IPS-18a (cell line): ENCODE data around the gene RPS6KA2.

Source experiments
- H3K27ac ChIP-seq: one replicate; pipeline ENCODE4 v1.5.1; 2013; ENCODE audit warnings: low read length
- H3K27me3 ChIP-seq: one replicate; pipeline ENCODE4 v1.6.1; 2013; ENCODE audit warnings: mild to moderate bottlenecking, low read length; ENCODE audit not compliant: control insufficient read depth, insufficient read depth
- H3K36me3 ChIP-seq: one replicate; pipeline ENCODE4 v1.6.1; 2013; ENCODE audit warnings: low read depth, low read length; ENCODE audit not compliant: control insufficient read depth
- H3K4me1 ChIP-seq: one replicate; pipeline ENCODE4 v1.6.1; 2013; ENCODE audit warnings: low read depth, low read length; ENCODE audit not compliant: control insufficient read depth
- H3K4me3 ChIP-seq: one replicate; pipeline ENCODE4 v1.5.1; 2013; ENCODE audit warnings: low read length
- H3K9ac ChIP-seq: one replicate; pipeline ENCODE4 v1.6.1; 2013; ENCODE audit warnings: mild to moderate bottlenecking, low read length, moderate library complexity
- H3K9me3 ChIP-seq: one replicate; pipeline ENCODE4 v1.6.1; 2013; ENCODE audit warnings: low read depth, low read length; ENCODE audit not compliant: control insufficient read depth

RPS6KA2 gene

GRCh38 chr6:166608774-166609173 lies 18.3 kb downstream of the RPS6KA2 start:
- Histone ChIP-seq H3K9me3 (no peaks in the 10 kb centered on the region), H3K36me3 (no peaks in the 10 kb centered on the region), H3K4me3 (no peak overlapping the region), H3K27ac (no peak overlapping the region), H3K9ac (no peak overlapping the region), H3K27me3 (no peaks in the 10 kb centered on the region), H3K4me1 (peaks cover 8% of the 10 kb centered on the region)

DNA sequence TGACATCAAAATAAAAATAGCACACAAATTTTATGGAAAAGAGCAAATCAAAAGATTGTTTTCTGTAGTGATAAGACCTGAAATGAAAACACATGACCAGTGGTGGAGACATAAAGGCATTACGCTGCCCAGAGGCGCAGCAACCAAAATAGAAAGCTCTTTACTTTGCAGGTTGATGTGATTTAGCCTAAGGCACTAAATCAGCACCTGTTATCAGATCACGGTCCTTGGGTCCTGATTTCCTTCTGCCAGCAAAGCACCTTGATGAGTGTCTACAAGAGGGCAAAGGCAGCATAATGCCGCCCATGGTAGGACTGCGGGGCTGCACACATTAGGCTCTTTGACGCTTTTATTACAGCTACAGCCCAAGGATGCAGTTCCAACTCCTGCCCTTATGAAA lies 21.3 kb downstream of the RPS6KA2 start:
- H3K27me3 ChIP-seq, result no peaks in the 10 kb centered on the region
- no peaks in the 10 kb centered on the region for H3K9me3 ChIP-seq
- no peak overlapping the region for H3K27ac ChIP-seq
- no peak overlapping the region for H3K4me3 ChIP-seq
- H3K9ac ChIP-seq, result no peak overlapping the region
- H3K36me3 ChIP-seq, result no peaks in the 10 kb centered on the region
- H3K4me1 ChIP-seq, result peaks cover 8% of the 10 kb centered on the region

DNA sequence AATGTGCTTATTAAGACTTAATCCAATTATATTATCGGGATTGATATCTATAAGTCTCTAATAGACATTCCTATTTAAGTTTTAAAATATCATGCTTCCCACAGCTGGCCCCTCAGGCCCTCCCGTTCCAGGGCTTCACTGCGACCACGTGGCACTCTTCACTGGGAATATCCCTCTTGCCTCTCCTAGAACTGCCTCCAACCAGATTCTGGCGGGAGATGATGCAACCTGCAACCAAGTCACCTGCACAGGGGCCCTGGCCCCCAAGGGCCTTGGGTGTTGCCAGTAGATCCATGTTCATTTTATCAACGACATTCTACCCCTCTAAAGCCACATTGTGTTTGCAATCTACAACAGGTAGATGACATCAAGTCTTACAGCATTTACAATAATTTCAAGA lies 22.1 kb downstream of the RPS6KA2 start:
- Histone ChIP-seq H3K4me1 (peaks cover 2% of the 10 kb centered on the region), H3K9me3 (no peaks in the 10 kb centered on the region), H3K27me3 (no peaks in the 10 kb centered on the region), H3K36me3 (no peaks in the 10 kb centered on the region), H3K4me3 (no peak overlapping the region), H3K27ac (no peak overlapping the region), H3K9ac (no peak overlapping the region)

GRCh38 chr6:166604328-166604727 lies 22.7 kb downstream of the RPS6KA2 start:
- Histone ChIP-seq H3K27ac (no peak overlapping the region), H3K36me3 (no peaks in the 10 kb centered on the region), H3K9ac (no peak overlapping the region), H3K27me3 (no peaks in the 10 kb centered on the region), H3K4me3 (no peak overlapping the region), H3K9me3 (no peaks in the 10 kb centered on the region), H3K4me1 (no peaks in the 10 kb centered on the region)

- no peak overlapping the region for H3K27ac ChIP-seq
- no peak overlapping the region for H3K9ac ChIP-seq
- H3K9me3 ChIP-seq, result no peaks in the 10 kb centered on the region
- H3K4me3 ChIP-seq, result no peak overlapping the region
- H3K27me3 ChIP-seq, result no peaks in the 10 kb centered on the region
- no peaks in the 10 kb centered on the region for H3K36me3 ChIP-seq
- peaks cover 6% of the 10 kb centered on the region for H3K4me1 ChIP-seq
Measured at GRCh38 chr6:166603043-166603690, 23.9 kb downstream of the RPS6KA2 start.

DNA sequence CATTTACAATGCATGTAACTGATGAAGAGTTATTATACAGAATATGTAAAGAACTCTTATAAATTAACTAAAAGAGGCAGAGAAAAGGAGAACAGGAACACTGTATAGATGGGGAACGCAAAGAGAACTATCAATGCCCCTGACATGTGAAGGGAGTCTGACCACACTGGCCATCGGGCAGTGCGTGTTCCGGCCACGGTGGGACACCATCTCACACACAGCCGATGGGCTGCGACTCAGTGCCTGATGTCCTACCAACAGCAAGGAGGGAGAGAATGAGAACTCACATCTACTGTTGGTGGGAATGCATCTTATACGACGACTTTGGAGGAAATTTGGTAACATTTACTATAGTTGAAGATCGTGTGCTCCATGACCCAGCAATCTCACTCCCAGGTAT lies 25.1 kb downstream of the RPS6KA2 start:
- no peaks in the 10 kb centered on the region for H3K27me3 ChIP-seq
- no peak overlapping the region for H3K4me3 ChIP-seq
- no peaks in the 10 kb centered on the region for H3K9me3 ChIP-seq
- no peaks in the 10 kb centered on the region for H3K36me3 ChIP-seq
- no peak overlapping the region for H3K9ac ChIP-seq
- no peak overlapping the region for H3K27ac ChIP-seq
- H3K4me1 ChIP-seq, result peaks cover 8% of the 10 kb centered on the region

- Histone ChIP-seq H3K27me3 (no peaks in the 10 kb centered on the region), H3K4me1 (peaks cover 8% of the 10 kb centered on the region), H3K4me3 (no peak overlapping the region), H3K36me3 (no peaks in the 10 kb centered on the region), H3K9me3 (no peaks in the 10 kb centered on the region), H3K9ac (no peak overlapping the region), H3K27ac (no peak overlapping the region)
Measured at GRCh38 chr6:166600931-166601330, 26.1 kb downstream of the RPS6KA2 start.

- no peak overlapping the region for H3K27ac ChIP-seq
- no peaks in the 10 kb centered on the region for H3K9me3 ChIP-seq
- no peak overlapping the region for H3K4me3 ChIP-seq
- no peaks in the 10 kb centered on the region for H3K27me3 ChIP-seq
- peaks cover 8% of the 10 kb centered on the region for H3K4me1 ChIP-seq
- no peak overlapping the region for H3K9ac ChIP-seq
- H3K36me3 ChIP-seq, result no peaks in the 10 kb centered on the region
Measured at GRCh38 chr6:166599205-166599604, 27.8 kb downstream of the RPS6KA2 start.

DNA sequence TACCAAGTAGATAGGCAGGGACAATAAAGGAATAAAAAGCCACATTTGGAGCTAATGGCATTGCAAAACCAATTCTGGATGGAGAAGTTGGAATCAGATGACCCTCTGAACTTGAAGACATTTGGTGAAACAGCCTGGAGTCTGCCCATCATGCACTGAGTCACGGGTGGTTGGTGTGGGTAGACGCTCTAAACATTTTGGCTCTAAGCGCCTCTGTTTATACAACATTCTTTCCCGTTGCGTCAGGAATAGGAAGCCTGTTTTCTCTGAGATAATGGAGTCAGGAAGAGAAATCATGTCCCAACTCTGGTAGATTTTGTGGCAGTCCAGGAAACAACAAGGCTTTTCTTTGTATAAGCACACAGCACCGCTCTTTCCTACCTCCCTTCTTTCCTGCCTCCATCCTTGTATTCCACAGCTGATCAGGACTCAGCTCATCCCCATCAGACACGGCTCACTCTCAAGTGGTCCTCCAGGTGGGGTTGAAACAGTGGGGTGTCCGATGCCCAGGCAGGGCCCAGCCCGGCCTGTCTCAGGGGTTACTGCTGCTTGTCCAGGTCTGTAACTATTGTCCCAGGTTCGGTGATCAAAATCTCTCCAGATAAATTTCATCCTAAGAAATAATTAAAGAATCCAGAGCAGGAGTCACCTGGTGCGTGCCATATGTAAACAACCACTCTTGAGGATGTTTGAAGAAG lies 28.5 kb downstream of the RPS6KA2 start:
- no peak overlapping the region for H3K27ac ChIP-seq

DNA sequence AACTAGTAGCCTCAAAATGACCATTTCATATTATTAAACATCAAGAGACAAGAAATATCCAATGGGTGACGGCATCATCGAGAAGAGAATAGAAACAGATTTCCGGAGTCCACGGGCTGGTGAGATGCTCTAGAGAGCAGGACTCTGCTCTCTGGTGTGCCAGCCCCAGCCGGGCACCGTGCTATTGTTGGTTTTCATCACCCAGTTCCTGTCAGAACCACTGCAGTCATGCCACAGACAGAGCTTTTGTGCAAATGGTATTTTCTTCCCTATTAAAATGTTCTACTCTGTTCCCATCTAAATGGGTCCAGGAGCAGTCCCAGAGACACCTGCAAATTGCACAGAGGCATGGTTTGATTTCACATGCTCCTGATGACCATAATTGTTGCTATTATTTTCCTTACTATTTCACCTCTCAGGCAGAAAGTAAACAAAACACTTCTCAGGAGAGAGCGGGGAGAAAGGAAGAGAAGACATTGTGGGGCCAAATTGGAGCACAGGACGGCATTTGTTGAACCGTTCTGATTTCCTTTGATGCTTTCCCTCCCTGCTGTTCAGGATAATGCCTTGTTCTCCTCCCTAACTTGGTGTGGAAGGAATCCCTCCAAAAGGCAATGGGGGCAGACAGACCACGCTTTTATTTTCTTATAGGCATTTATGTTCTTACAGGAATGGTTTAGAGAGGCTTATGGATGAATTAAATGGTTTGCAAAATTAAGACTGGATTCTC lies 29.2 kb downstream of the RPS6KA2 start:
- no peak overlapping the region for H3K4me3 ChIP-seq
- H3K9ac ChIP-seq, result no peak overlapping the region
- H3K9me3 ChIP-seq, result no peaks in the 10 kb centered on the region
- no peaks in the 10 kb centered on the region for H3K27me3 ChIP-seq
- no peaks in the 10 kb centered on the region for H3K36me3 ChIP-seq
- peaks cover 8% of the 10 kb centered on the region for H3K4me1 ChIP-seq
- H3K27ac ChIP-seq, result no peak overlapping the region

More for the DNA sequence above, 28.5 kb downstream of the RPS6KA2 start:
- Histone ChIP-seq H3K36me3 (no peaks in the 10 kb centered on the region), H3K9ac (no peak overlapping the region), H3K27me3 (no peaks in the 10 kb centered on the region), H3K9me3 (no peaks in the 10 kb centered on the region), H3K4me1 (peaks cover 8% of the 10 kb centered on the region), H3K4me3 (no peak overlapping the region)

- H3K36me3 ChIP-seq, result no peaks in the 10 kb centered on the region
- H3K9ac ChIP-seq, result no peak overlapping the region
- no peak overlapping the region for H3K27ac ChIP-seq
- no peaks in the 10 kb centered on the region for H3K27me3 ChIP-seq
- no peak overlapping the region for H3K4me3 ChIP-seq
- H3K4me1 ChIP-seq, result peaks cover 8% of the 10 kb centered on the region
- no peaks in the 10 kb centered on the region for H3K9me3 ChIP-seq
Measured at GRCh38 chr6:166596776-166597507, 30.1 kb downstream of the RPS6KA2 start.
